GM23338 (cell line): Measurements from ENCODE around the gene DGKB.
"Not testable (repeated sequence)": the region's sequence is repeated elsewhere in the genome, so short reads cannot be mapped to it uniquely, and the experiment has no call there.

Experiments used
- EZH2 ChIP-seq: fragments of 200-600 bp; sonication (generic); IDR thresholded peaks from one replicate; pipeline ENCODE4 v1.8.0; 2017; ENCODE audit warnings: antibody characterized with exemption, mild to moderate bottlenecking, low read depth; ENCODE audit not compliant: unreplicated experiment
- EZH2phosphoT487 ChIP-seq: fragments of 200-600 bp; sonication (generic); IDR thresholded peaks from one replicate; pipeline ENCODE4 v1.8.1; 2018; ENCODE audit warnings: antibody characterized with exemption; ENCODE audit not compliant: unreplicated experiment
- POLR2AphosphoS5 ChIP-seq: IDR thresholded peaks from 2 replicates; pipeline ENCODE4 v1.6.1; 2016; ENCODE audit warnings: antibody characterized with exemption, low read depth
- STAT1 ChIP-seq: IDR thresholded peaks from one replicate; pipeline ENCODE4 v1.6.1; 2016; ENCODE audit warnings: antibody characterized with exemption; ENCODE audit not compliant: unreplicated experiment
- TF ChIP-seq, protein P1 (sequence below), 2 experiments: fragments of 200-600 bp in 1 of 2; sonication (generic) in 1 of 2; conservative IDR thresholded peaks; 2 replicates each; pipeline versions ENCODE4 v1.5.1 to v1.6.1; 2016 to 2017; ENCODE audit warnings: antibody characterized with exemption in 2 of 2, low read depth in 2 of 2, mild to moderate bottlenecking in 2 of 2, moderate library complexity in 1 of 2
- TF ChIP-seq, protein P2 (sequence below): IDR thresholded peaks from 2 replicates; pipeline ENCODE4 v1.6.1; 2016; ENCODE audit warnings: antibody characterized with exemption
- TF ChIP-seq, protein P3 (sequence below): fragments of 250-450 bp; sonication (Bioruptor Pico); IDR thresholded peaks from 2 replicates; pipeline ENCODE4 v1.5.0; 2020; ENCODE audit warnings: mild to moderate bottlenecking, moderate library complexity

DNA sequence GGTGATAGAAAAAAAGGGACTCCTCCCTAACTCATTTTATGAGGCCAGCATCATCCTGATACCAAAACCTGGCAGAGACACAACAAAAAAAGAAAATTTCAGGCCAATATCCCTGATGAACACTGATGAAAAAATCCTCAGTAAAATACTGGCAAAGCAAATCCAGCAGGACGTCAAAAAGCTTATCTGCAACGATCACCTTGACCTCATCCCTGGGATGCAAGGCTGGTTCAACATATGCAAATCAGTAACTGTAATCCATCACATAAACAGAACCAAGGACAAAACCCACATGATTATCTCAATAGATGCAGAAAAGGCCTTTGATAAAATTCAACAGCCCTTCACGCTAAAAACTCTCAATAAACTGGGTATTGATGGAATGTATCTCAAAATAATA lies 440.8 kb downstream of the DGKB start:
- TF ChIP-seq, protein P1, sequence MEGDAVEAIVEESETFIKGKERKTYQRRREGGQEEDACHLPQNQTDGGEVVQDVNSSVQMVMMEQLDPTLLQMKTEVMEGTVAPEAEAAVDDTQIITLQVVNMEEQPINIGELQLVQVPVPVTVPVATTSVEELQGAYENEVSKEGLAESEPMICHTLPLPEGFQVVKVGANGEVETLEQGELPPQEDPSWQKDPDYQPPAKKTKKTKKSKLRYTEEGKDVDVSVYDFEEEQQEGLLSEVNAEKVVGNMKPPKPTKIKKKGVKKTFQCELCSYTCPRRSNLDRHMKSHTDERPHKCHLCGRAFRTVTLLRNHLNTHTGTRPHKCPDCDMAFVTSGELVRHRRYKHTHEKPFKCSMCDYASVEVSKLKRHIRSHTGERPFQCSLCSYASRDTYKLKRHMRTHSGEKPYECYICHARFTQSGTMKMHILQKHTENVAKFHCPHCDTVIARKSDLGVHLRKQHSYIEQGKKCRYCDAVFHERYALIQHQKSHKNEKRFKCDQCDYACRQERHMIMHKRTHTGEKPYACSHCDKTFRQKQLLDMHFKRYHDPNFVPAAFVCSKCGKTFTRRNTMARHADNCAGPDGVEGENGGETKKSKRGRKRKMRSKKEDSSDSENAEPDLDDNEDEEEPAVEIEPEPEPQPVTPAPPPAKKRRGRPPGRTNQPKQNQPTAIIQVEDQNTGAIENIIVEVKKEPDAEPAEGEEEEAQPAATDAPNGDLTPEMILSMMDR (conservative IDR thresholded peaks at IDR 0.05; ENCODE audit: low read depth in 2 of 2), result not testable (repeated sequence)
- TF ChIP-seq EZH2, POLR2AphosphoS5, STAT1, EZH2phosphoT487: not testable (repeated sequence)
- TF ChIP-seq, protein P2, sequence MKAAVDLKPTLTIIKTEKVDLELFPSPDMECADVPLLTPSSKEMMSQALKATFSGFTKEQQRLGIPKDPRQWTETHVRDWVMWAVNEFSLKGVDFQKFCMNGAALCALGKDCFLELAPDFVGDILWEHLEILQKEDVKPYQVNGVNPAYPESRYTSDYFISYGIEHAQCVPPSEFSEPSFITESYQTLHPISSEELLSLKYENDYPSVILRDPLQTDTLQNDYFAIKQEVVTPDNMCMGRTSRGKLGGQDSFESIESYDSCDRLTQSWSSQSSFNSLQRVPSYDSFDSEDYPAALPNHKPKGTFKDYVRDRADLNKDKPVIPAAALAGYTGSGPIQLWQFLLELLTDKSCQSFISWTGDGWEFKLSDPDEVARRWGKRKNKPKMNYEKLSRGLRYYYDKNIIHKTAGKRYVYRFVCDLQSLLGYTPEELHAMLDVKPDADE, result not testable (repeated sequence)
- TF ChIP-seq, protein P3, sequence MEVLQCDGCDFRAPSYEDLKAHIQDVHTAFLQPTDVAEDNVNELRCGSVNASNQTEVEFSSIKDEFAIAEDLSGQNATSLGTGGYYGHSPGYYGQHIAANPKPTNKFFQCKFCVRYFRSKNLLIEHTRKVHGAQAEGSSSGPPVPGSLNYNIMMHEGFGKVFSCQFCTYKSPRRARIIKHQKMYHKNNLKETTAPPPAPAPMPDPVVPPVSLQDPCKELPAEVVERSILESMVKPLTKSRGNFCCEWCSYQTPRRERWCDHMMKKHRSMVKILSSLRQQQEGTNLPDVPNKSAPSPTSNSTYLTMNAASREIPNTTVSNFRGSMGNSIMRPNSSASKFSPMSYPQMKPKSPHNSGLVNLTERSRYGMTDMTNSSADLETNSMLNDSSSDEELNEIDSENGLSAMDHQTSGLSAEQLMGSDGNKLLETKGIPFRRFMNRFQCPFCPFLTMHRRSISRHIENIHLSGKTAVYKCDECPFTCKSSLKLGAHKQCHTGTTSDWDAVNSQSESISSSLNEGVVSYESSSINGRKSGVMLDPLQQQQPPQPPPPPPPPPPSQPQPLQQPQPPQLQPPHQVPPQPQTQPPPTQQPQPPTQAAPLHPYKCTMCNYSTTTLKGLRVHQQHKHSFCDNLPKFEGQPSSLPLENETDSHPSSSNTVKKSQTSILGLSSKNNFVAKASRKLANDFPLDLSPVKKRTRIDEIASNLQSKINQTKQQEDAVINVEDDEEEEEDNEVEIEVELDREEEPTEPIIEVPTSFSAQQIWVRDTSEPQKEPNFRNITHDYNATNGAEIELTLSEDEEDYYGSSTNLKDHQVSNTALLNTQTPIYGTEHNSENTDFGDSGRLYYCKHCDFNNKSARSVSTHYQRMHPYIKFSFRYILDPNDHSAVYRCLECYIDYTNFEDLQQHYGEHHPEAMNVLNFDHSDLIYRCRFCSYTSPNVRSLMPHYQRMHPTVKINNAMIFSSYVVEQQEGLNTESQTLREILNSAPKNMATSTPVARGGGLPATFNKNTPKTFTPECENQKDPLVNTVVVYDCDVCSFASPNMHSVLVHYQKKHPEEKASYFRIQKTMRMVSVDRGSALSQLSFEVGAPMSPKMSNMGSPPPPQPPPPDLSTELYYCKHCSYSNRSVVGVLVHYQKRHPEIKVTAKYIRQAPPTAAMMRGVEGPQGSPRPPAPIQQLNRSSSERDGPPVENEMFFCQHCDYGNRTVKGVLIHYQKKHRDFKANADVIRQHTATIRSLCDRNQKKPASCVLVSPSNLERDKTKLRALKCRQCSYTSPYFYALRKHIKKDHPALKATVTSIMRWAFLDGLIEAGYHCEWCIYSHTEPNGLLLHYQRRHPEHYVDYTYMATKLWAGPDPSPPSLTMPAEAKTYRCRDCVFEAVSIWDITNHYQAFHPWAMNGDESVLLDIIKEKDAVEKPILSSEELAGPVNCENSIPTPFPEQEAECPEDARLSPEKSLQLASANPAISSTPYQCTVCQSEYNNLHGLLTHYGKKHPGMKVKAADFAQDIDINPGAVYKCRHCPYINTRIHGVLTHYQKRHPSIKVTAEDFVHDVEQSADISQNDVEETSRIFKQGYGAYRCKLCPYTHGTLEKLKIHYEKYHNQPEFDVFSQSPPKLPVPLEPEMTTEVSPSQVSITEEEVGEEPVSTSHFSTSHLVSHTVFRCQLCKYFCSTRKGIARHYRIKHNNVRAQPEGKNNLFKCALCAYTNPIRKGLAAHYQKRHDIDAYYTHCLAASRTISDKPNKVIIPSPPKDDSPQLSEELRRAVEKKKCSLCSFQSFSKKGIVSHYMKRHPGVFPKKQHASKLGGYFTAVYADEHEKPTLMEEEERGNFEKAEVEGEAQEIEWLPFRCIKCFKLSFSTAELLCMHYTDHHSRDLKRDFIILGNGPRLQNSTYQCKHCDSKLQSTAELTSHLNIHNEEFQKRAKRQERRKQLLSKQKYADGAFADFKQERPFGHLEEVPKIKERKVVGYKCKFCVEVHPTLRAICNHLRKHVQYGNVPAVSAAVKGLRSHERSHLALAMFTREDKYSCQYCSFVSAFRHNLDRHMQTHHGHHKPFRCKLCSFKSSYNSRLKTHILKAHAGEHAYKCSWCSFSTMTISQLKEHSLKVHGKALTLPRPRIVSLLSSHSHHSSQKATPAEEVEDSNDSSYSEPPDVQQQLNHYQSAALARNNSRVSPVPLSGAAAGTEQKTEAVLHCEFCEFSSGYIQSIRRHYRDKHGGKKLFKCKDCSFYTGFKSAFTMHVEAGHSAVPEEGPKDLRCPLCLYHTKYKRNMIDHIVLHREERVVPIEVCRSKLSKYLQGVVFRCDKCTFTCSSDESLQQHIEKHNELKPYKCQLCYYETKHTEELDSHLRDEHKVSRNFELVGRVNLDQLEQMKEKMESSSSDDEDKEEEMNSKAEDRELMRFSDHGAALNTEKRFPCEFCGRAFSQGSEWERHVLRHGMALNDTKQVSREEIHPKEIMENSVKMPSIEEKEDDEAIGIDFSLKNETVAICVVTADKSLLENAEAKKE (CRISPR knock-in tag), result not testable (repeated sequence)
